Breast epithelium (tissue), 3 donors: ENCODE measurements around the gene RAB44.

Source experiments
- POLR2A ChIP-seq: fragments of 450-650 bp; IDR thresholded peaks from one replicate; pipeline ENCODE4 v1.6.1; 2016; ENCODE audit warnings: antibody characterized with exemption, mild to moderate bottlenecking, moderate library complexity
- TF ChIP-seq, protein P1 (sequence below), 3 donors: fragments of 450-650 bp; IDR thresholded peaks; one replicate each; pipeline ENCODE4 v1.5.1; 2016 to 2017; ENCODE audit warnings: antibody characterized with exemption in 3 of 3, mild to moderate bottlenecking in 3 of 3, moderate library complexity in 3 of 3

DNA sequence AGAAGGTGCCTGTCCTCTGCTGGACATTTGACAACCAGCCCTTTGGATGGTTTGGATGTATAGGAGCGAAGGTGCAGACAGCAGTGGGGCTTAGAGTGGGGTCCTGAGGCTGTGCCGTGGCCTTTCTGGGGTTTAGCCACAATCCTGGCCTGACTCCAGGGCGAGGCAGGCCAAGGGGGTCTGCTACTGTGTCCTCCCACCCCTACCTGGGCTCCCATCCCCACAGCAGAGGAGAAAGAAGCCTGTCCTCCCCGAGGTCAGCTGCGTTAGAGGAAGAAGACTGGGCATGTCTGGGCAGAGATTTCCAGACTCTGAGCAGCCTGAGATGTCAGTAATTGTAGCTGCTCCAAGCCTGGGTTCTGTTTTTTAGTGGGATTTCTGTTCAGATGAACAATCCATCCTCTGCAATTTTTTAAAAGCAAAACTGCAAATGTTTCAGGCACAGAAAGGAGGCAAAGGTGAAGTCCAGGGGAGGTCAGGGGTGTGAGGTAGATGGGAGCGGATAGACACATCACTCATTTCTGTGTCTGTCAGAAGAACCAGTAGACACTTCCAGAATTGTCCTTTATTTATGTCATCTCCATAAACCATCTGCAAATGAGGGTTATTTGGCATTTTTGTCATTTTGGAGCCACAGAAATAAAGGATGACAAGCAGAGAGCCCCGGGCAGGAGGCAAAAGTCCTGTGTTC lies 20.4 kb upstream of the RAB44 start:
- TF ChIP-seq, protein P1, sequence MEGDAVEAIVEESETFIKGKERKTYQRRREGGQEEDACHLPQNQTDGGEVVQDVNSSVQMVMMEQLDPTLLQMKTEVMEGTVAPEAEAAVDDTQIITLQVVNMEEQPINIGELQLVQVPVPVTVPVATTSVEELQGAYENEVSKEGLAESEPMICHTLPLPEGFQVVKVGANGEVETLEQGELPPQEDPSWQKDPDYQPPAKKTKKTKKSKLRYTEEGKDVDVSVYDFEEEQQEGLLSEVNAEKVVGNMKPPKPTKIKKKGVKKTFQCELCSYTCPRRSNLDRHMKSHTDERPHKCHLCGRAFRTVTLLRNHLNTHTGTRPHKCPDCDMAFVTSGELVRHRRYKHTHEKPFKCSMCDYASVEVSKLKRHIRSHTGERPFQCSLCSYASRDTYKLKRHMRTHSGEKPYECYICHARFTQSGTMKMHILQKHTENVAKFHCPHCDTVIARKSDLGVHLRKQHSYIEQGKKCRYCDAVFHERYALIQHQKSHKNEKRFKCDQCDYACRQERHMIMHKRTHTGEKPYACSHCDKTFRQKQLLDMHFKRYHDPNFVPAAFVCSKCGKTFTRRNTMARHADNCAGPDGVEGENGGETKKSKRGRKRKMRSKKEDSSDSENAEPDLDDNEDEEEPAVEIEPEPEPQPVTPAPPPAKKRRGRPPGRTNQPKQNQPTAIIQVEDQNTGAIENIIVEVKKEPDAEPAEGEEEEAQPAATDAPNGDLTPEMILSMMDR (IDR thresholded peaks at IDR 0.05), result no peak
- no peak for TF ChIP-seq POLR2A
